Natural killer cell (primary cell): ENCODE results near the gene PKIG. TPM values are rescaled to one million over a fixed set of nuclear protein-coding genes. Genes with fewer than 3 reads are reported as not detected.

Experiments
- ATAC-seq, 3 donors: fragments of 150-1000 bp in 2 of 3; fragments of 200-7000 bp in 1 of 3; cut with Tn5 transposase; 1 replicate in 1 of 3; 2 replicates in 2 of 3; pipeline ENCODE4 v1.10.0; 2021; ENCODE audit warnings: mild to moderate bottlenecking in 2 of 3, moderate library complexity in 2 of 3
- DNase-seq, 2 donors: peaks; one replicate each; pipeline versions ENCODE4 v3.0.0 to v3.0.0-alpha.2; 2013 to 2021; ENCODE audit warnings: mixed read lengths in 1 of 2
- H3K27ac ChIP-seq: one replicate; pipeline ENCODE4 v1.5.1; 2013; ENCODE audit warnings: mild to moderate bottlenecking, low read length
- H3K27me3 ChIP-seq: one replicate; pipeline ENCODE4 v1.6.1; 2013; ENCODE audit warnings: low read length; ENCODE audit not compliant: control insufficient read depth, insufficient read depth
- H3K36me3 ChIP-seq: one replicate; pipeline ENCODE4 v1.6.1; 2013; ENCODE audit warnings: low read length; ENCODE audit not compliant: control insufficient read depth, insufficient read depth
- H3K4me1 ChIP-seq: one replicate; pipeline ENCODE4 v1.6.1; 2013; ENCODE audit warnings: low read length; ENCODE audit not compliant: control insufficient read depth, insufficient read depth
- H3K4me3 ChIP-seq: one replicate; pipeline ENCODE4 v1.5.1; 2013; ENCODE audit warnings: low read length
- H3K9me3 ChIP-seq: one replicate; pipeline ENCODE4 v1.6.1; 2013; ENCODE audit warnings: low read length; ENCODE audit not compliant: control insufficient read depth, insufficient read depth
- H3K27ac Mint-ChIP-seq, 2 donors: one replicate each; pipeline ENCODE4 v1.8.0; 2022; ENCODE audit warnings: mild to moderate bottlenecking in 2 of 2, mixed read lengths in 2 of 2, moderate library complexity in 1 of 2
- H3K27me3 Mint-ChIP-seq, 2 donors: one replicate each; pipeline ENCODE4 v1.8.0; 2022; ENCODE audit warnings: low read depth in 2 of 2, mixed read lengths in 2 of 2
- H3K36me3 Mint-ChIP-seq: one replicate; pipeline ENCODE4 v1.8.0; 2022; ENCODE audit warnings: mixed read lengths
- H3K4me1 Mint-ChIP-seq, 2 donors: one replicate each; pipeline ENCODE4 v1.8.0; 2022; ENCODE audit warnings: mixed read lengths in 2 of 2
- H3K4me3 Mint-ChIP-seq: one replicate; pipeline ENCODE4 v1.8.0; 2022; ENCODE audit warnings: mild to moderate bottlenecking, moderate library complexity, mixed read lengths
- H3K9me3 Mint-ChIP-seq, 2 donors: one replicate each; pipeline ENCODE4 v1.8.0; 2022; ENCODE audit warnings: mixed read lengths in 2 of 2
- WGBS: methylation state at CpG from one replicate; pipeline ENCODE4 v1.1.7; 2013; ENCODE audit warnings: missing lambda C conversion rate; ENCODE audit not compliant: insufficient coverage; 5-methylcytosine and 5-hydroxymethylcytosine counted together
- intact Hi-C: fragments of 100-400 bp; cut with micrococcal nuclease; formaldehyde crosslinking; loops from one replicate; pipeline ENCODE4 v1.14.2; 2022
- total RNA-seq, 4 donors: library from RNA; stranded (reverse); fragments of 120-200 nt in 1 of 4; gene quantifications; one replicate each; pipeline versions ENCODE4 v1.2.3 to v1.2.4, GENCODE V29; 2013 to 2022
- TF ChIP-seq, protein P1 (sequence below): fragments of 200-600 bp; IDR thresholded peaks from one replicate; pipeline ENCODE4 v1.8.0; 2022; ENCODE audit warnings: antibody characterized with exemption

The PKIG gene
- total RNA-seq, 3 donors from 2014 or later (not counting 1 experiment from before 2014, with no cell fraction given): 0.82 to 1.5 (median 1.5) TPM

- H3K27ac Mint-ChIP-seq: no peak overlapping the region
- Histone ChIP-seq H3K27me3 (no peaks in the 10 kb centered on the region), H3K36me3 (peaks cover 31% of the 10 kb centered on the region), H3K4me1 (peaks cover 26% of the 10 kb centered on the region), H3K4me3 (no peak overlapping the region), H3K27ac (no peak overlapping the region), H3K9me3 (peaks cover 3% of the 10 kb centered on the region)
- H3K4me3 Mint-ChIP-seq: no peak overlapping the region
- DNase-seq: no peak
- no peaks in the 10 kb centered on the region for H3K36me3 Mint-ChIP-seq
- peaks cover 39 to 50% of the 10 kb centered on the region in 2 donors for H3K4me1 Mint-ChIP-seq
- no peaks in the 10 kb centered on the region for H3K27me3 Mint-ChIP-seq
- ATAC-seq: no peak
- WGBS: 99% methylated on average over 5 of the region's 5 CpGs
- intact Hi-C loops: no loop called here
- TF ChIP-seq, protein P1, sequence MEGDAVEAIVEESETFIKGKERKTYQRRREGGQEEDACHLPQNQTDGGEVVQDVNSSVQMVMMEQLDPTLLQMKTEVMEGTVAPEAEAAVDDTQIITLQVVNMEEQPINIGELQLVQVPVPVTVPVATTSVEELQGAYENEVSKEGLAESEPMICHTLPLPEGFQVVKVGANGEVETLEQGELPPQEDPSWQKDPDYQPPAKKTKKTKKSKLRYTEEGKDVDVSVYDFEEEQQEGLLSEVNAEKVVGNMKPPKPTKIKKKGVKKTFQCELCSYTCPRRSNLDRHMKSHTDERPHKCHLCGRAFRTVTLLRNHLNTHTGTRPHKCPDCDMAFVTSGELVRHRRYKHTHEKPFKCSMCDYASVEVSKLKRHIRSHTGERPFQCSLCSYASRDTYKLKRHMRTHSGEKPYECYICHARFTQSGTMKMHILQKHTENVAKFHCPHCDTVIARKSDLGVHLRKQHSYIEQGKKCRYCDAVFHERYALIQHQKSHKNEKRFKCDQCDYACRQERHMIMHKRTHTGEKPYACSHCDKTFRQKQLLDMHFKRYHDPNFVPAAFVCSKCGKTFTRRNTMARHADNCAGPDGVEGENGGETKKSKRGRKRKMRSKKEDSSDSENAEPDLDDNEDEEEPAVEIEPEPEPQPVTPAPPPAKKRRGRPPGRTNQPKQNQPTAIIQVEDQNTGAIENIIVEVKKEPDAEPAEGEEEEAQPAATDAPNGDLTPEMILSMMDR: no peak
- H3K9me3 Mint-ChIP-seq: no peaks in the 10 kb centered on the region
Measured at GRCh38 chr20:44637042-44637441, 54.7 kb downstream of the PKIG start.

GRCh38 chr20:44637522-44638372, 55.4 kb downstream of the PKIG start:
- H3K4me1 ChIP-seq: peaks cover 33% of the 10 kb centered on the region
- Mint-ChIP-seq H3K27ac (peak overlapping the region in 1 of 2 donors; percentile 89), H3K9me3 (no peaks in the 10 kb centered on the region), H3K4me3 (no peak overlapping the region), H3K4me1 (peaks cover 45 to 55% of the 10 kb centered on the region in 2 donors), H3K36me3 (no peaks in the 10 kb centered on the region), H3K27me3 (no peaks in the 10 kb centered on the region)
- intact Hi-C loops: no loop called here
- peaks cover 3% of the 10 kb centered on the region for H3K9me3 ChIP-seq
- TF ChIP-seq, protein P1: no peak
- no peak overlapping the region for H3K4me3 ChIP-seq
- ATAC-seq: no peak
- no peak overlapping the region for H3K27ac ChIP-seq
- H3K27me3 ChIP-seq: no peaks in the 10 kb centered on the region
- peaks cover 31% of the 10 kb centered on the region for H3K36me3 ChIP-seq
- 87% methylated on average over 10 of the region's 11 CpGs for WGBS
- no peak for DNase-seq

DNA sequence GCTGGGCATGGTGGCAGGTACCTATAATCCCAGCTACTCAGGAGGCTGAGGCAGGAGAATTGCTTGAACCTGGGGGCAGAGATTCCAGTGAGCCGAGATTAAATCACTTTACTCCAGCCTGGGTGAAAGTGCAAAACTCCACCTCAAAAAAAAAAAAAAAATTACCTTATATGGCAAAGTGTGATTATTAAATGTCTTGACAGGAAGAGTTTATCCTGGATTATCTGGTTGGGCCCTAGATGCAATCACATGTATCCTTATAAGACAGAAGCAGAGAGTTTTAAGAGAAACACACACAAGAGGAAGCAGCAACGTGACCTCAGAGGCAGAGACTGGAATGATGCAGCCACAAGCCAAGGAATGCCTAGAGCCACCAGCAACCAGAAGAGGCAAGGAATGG, 58.1 kb downstream of the PKIG start:
- 71% methylated on average over 2 of the region's 2 CpGs for WGBS
- Histone ChIP-seq H3K4me3 (no peak overlapping the region), H3K27ac (peak overlapping the region; percentile 96), H3K4me1 (peaks cover 61% of the 10 kb centered on the region), H3K27me3 (no peaks in the 10 kb centered on the region), H3K36me3 (peaks cover 8% of the 10 kb centered on the region), H3K9me3 (peaks cover 3% of the 10 kb centered on the region)
- DNase-seq: no peak
- TF ChIP-seq, protein P1: no peak
- no peaks in the 10 kb centered on the region for H3K36me3 Mint-ChIP-seq
- peaks cover 67 to 74% of the 10 kb centered on the region in 2 donors for H3K4me1 Mint-ChIP-seq
- H3K4me3 Mint-ChIP-seq: peak overlapping the region; percentile 83
- no peaks in the 10 kb centered on the region for H3K27me3 Mint-ChIP-seq
- intact Hi-C loops: no loop called here
- H3K27ac Mint-ChIP-seq: peak overlapping the region; percentile 89 to 92
- H3K9me3 Mint-ChIP-seq: no peaks in the 10 kb centered on the region
- ATAC-seq: no peak
